Loucy (cell line): Measurements from ENCODE around the gene C7orf33.

ENCODE experiments used
- H2AFZ ChIP-seq: fragments of 200-600 bp; sonication (generic); 2 replicates; pipeline ENCODE4 v1.6.0; 2016; ENCODE audit warnings: antibody characterized with exemption, mild to moderate bottlenecking, low read length, moderate library complexity
- H3F3A ChIP-seq: fragments of 200-600 bp; 2 replicates; pipeline ENCODE4 v1.6.0; 2016; ENCODE audit warnings: antibody characterized with exemption, low read depth, mild to moderate bottlenecking
- H3K27me3 ChIP-seq: fragments of 200-600 bp; sonication (generic); 2 replicates; pipeline ENCODE4 v1.6.1; 2014; ENCODE audit warnings: low read length, mild to moderate bottlenecking; ENCODE audit not compliant: insufficient read depth, poor library complexity, severe bottlenecking
- H3K36me3 ChIP-seq: fragments of 200-600 bp; sonication (generic); 2 replicates; pipeline ENCODE4 v1.6.1; 2016; ENCODE audit warnings: low read length; ENCODE audit not compliant: insufficient read depth
- H3K4me1 ChIP-seq: fragments of 200-600 bp; sonication (generic); 2 replicates; pipeline ENCODE4 v1.5.1; 2014; ENCODE audit warnings: low read length, mild to moderate bottlenecking; ENCODE audit not compliant: insufficient read depth, poor library complexity, severe bottlenecking
- H3K4me2 ChIP-seq: fragments of 200-600 bp; sonication (generic); 2 replicates; pipeline ENCODE4 v1.6.0; 2014; ENCODE audit warnings: antibody characterized with exemption, low read length, low read depth, mild to moderate bottlenecking; ENCODE audit not compliant: poor library complexity, severe bottlenecking
- H3K4me3 ChIP-seq: fragments of 200-600 bp; sonication (generic); 2 replicates; pipeline ENCODE4 v1.5.1; 2014; ENCODE audit warnings: low read length, mild to moderate bottlenecking, mixed read lengths; ENCODE audit not compliant: poor library complexity, severe bottlenecking
- H3K79me2 ChIP-seq: fragments of 200-600 bp; sonication (generic); 2 replicates; pipeline ENCODE4 v1.6.1; 2014; ENCODE audit warnings: low read length; ENCODE audit not compliant: insufficient read depth
- H3K9ac ChIP-seq: fragments of 200-600 bp; sonication (generic); 2 replicates; pipeline ENCODE4 v1.6.0; 2014; ENCODE audit warnings: mild to moderate bottlenecking, low read depth, low read length, moderate library complexity; ENCODE audit not compliant: poor library complexity, severe bottlenecking
- H3K9me2 ChIP-seq: fragments of 200-600 bp; sonication (generic); replicated peaks from 2 replicates; pipeline ENCODE4 v1.6.1; 2016; ENCODE audit warnings: low read depth, low read length, mixed read lengths
- H3K9me3 ChIP-seq: fragments of 200-600 bp; sonication (generic); 2 replicates; pipeline ENCODE4 v1.6.1; 2014; ENCODE audit warnings: mild to moderate bottlenecking, antibody characterized with exemption, low read length, low read depth; ENCODE audit not compliant: insufficient read depth
- H4K20me1 ChIP-seq: fragments of 200-600 bp; sonication (generic); 2 replicates; pipeline ENCODE4 v1.6.0; 2014; ENCODE audit warnings: antibody characterized with exemption, low read length, mild to moderate bottlenecking; ENCODE audit not compliant: insufficient read depth, poor library complexity, severe bottlenecking
- CTCF ChIP-seq: fragments of 200-600 bp; sonication (generic); conservative IDR thresholded peaks from 2 replicates; pipeline ENCODE4 v1.5.1; 2014; ENCODE audit warnings: mild to moderate bottlenecking, antibody characterized with exemption, low read length
- EZH2phosphoT487 ChIP-seq: fragments of 200-600 bp; IDR thresholded peaks from 2 replicates; pipeline ENCODE4 v1.6.1; 2018; ENCODE audit warnings: antibody characterized with exemption, mild to moderate bottlenecking, moderate library complexity, borderline replicate concordance

The C7orf33 gene

DNA sequence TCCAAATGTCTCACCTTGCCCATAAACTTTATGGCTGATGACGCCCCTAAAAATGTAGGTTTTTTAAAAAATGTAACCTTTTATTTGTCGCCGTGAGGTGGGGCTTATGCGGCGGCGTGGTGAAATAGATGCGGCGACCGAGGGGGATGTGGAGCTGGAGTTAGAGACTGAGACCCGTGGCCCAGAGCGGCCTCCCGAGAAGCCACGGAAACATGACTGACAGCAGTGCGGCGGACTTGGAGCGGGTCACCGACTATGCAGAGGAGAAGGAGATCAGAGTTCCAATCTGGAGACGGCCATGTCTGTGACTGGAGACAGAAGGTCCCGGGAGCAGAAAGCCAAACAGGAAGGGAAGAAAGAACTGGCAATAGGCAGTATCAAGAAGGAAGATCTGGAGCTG is 46.5 kb downstream of the C7orf33 start:
- H3K9me2 ChIP-seq: no peaks in the 10 kb centered on the region
- H3K4me2 ChIP-seq: no peak overlapping the region
- H3K27me3 ChIP-seq: no peaks in the 10 kb centered on the region
- no peaks in the 10 kb centered on the region for H3K36me3 ChIP-seq
- no peak for TF ChIP-seq CTCF
- no peak for TF ChIP-seq EZH2phosphoT487
- H2AFZ ChIP-seq: no peak overlapping the region
- H4K20me1 ChIP-seq: no peaks in the 10 kb centered on the region
- no peak overlapping the region for H3K9ac ChIP-seq
- no peaks in the 10 kb centered on the region for H3K9me3 ChIP-seq
- no peaks in the 10 kb centered on the region for H3F3A ChIP-seq
- no peaks in the 10 kb centered on the region for H3K4me1 ChIP-seq
- H3K79me2 ChIP-seq: no peaks in the 10 kb centered on the region
- no peak overlapping the region for H3K4me3 ChIP-seq

GRCh38 chr7:148645898-148646297 is 55.3 kb downstream of the C7orf33 start:
- H3K4me1 ChIP-seq: no peaks in the 10 kb centered on the region

GRCh38 chr7:148650232-148650858 is 59.8 kb downstream of the C7orf33 start:
- no peak overlapping the region for H3K4me2 ChIP-seq
- H3K4me1 ChIP-seq: no peaks in the 10 kb centered on the region
- no peak overlapping the region for H2AFZ ChIP-seq

More at GRCh38 chr7:148645898-148646297, 55.3 kb downstream of the C7orf33 start:
- Histone ChIP-seq H3F3A (no peaks in the 10 kb centered on the region), H4K20me1 (no peaks in the 10 kb centered on the region), H3K9me2 (no peaks in the 10 kb centered on the region), H2AFZ (no peak overlapping the region), H3K79me2 (no peaks in the 10 kb centered on the region), H3K27me3 (no peaks in the 10 kb centered on the region), H3K9me3 (no peaks in the 10 kb centered on the region), H3K36me3 (no peaks in the 10 kb centered on the region), H3K9ac (no peak overlapping the region), H3K4me3 (no peak overlapping the region), H3K4me2 (no peak overlapping the region)
- TF ChIP-seq CTCF (no peak), EZH2phosphoT487 (no peak)

More at GRCh38 chr7:148650232-148650858, 59.8 kb downstream of the C7orf33 start:
- no peaks in the 10 kb centered on the region for H3F3A ChIP-seq
- no peaks in the 10 kb centered on the region for H3K9me3 ChIP-seq
- no peak overlapping the region for H3K9ac ChIP-seq
- H3K36me3 ChIP-seq: no peaks in the 10 kb centered on the region
- no peaks in the 10 kb centered on the region for H3K27me3 ChIP-seq
- no peaks in the 10 kb centered on the region for H4K20me1 ChIP-seq
- H3K9me2 ChIP-seq: no peaks in the 10 kb centered on the region
- no peaks in the 10 kb centered on the region for H3K79me2 ChIP-seq
- no peak overlapping the region for H3K4me3 ChIP-seq
- no peak for TF ChIP-seq EZH2phosphoT487
- no peak for TF ChIP-seq CTCF
